ENCODE results near the gene KCNH6.

KCNH6 gene

GRCh38 chr17:63489291-63489690, 33.9 kb upstream of the KCNH6 start:
- DNase-seq, result no peak

- no peak for DNase-seq
Measured at GRCh38 chr17:63490329-63490728, 32.8 kb upstream of the KCNH6 start.

- no peak for DNase-seq
Measured at GRCh38 chr17:63490858-63491400, 32.2 kb upstream of the KCNH6 start.

DNA sequence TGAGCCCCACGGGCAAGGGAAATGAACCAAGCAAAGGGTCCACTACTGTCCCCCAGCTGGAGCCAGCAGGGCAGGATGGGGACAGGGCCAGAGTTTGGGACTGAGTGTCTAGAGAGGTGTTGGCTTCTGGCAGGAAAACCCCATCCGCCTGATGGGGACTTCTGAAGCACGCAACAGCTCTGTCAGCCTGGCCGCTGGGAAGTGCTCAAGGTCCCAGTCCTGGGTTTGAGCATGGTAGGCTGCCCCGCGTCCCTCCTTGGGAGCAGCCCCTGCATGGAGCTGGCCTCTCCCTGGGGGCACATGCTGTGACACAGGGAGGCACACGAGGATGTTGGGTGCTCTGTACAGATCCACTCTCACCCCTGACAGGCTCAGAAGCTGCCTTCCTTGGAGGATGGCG, 31.7 kb upstream of the KCNH6 start:
- no peak for DNase-seq

GRCh38 chr17:63491977-63492618, 31.1 kb upstream of the KCNH6 start:
- DNase-seq, result no peak

DNA sequence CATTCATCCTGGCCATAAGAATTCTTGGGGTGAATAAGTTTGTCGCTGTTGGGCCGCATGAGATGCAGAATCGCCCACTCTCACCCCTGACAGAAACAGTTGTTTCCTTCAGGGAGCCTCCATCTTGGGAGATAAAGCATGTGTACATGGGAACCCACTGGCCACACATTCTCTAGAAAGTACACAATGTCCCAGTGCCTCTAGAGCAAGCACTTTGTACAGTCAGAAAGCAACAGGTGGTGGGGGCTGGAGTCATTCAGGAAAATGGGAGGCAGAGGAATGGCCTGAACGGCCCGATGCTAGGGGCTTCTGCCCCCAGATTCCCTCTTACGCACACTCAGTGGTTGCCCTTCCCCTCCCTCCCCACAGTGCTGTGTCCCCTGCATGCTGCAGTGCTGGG, 30.2 kb upstream of the KCNH6 start:
- no peak for DNase-seq

- DNase-seq, result no peak
Measured at GRCh38 chr17:63493411-63493810, 29.7 kb upstream of the KCNH6 start.

DNA sequence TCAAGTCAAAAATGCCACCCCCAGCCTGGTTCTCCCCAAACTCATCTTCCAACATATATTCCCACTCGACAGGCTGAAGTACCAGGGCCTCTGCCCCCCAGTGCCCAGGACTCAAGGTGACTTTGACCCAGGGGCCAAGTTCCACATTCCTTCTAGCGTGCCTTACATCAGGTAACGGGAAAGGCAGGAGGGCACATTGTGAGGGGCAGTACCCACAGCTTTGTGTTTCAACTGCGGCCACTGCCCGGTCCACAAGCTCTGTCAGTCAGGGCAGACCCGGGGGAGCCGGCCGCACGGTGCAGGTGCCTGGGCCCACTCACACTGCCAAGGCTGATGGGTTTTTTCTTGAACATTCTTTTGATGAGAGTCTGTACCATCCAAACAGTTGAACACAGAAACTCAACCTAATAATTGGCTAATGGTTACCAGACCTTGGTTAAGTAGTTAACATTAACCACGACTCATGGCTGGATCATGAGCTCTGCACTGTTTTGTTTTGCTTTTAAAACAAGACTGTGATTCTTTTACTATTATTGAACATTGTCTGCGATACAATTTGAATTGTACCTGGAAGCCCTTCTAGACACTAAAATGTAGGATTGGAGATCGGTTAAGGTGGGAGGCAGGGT, 28.7 kb upstream of the KCNH6 start:
- no peak for DNase-seq

- DNase-seq, result no peak
Measured at GRCh38 chr17:63495491-63495890, 27.7 kb upstream of the KCNH6 start.

DNA sequence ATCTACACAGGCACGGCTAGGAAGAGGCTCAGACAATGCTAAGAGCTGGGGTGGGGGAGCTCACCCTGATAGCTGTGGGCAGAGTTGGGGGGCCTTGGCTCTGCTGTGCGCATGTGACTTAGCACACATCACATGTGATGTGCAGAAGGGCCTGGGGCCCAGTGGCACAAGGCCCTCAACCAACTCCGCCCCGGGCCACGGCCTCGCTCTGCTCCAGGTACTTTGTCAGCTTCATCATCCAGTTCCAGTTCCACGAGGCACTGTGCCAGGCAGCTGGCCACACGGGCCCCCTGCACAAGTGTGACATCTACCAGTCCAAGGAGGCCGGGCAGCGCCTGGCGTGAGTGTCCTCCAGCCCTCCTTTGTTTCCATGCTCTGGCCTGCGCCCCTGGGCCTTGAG, 27.0 kb upstream of the KCNH6 start:
- no peak for DNase-seq

DNA sequence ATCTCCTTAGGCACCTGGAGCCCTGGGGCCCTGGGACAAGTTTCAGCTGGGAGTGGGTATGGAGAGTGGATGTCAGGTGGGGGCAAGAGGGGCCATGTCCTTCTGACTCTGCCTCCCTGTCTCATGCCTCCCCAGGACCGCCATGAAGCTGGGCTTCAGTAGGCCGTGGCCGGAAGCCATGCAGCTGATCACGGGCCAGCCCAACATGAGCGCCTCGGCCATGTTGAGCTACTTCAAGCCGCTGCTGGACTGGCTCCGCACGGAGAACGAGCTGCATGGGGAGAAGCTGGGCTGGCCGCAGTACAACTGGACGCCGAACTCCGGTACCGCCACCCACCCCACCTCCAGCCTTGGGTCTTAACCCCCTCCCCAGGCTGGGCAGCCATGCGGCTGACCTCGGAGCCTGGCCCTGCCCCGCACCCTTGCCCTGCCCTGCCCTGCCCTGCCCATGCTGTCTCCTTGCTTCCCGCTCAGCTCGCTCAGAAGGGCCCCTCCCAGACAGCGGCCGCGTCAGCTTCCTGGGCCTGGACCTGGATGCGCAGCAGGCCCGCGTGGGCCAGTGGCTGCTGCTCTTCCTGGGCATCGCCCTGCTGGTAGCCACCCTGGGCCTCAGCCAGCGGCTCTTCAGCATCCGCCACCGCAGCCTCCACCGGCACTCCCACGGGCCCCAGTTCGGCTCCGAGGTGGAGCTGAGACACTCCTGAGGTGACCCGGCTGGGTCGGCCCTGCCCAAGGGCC, 26.3 kb upstream of the KCNH6 start:
- no peak for DNase-seq

DNA sequence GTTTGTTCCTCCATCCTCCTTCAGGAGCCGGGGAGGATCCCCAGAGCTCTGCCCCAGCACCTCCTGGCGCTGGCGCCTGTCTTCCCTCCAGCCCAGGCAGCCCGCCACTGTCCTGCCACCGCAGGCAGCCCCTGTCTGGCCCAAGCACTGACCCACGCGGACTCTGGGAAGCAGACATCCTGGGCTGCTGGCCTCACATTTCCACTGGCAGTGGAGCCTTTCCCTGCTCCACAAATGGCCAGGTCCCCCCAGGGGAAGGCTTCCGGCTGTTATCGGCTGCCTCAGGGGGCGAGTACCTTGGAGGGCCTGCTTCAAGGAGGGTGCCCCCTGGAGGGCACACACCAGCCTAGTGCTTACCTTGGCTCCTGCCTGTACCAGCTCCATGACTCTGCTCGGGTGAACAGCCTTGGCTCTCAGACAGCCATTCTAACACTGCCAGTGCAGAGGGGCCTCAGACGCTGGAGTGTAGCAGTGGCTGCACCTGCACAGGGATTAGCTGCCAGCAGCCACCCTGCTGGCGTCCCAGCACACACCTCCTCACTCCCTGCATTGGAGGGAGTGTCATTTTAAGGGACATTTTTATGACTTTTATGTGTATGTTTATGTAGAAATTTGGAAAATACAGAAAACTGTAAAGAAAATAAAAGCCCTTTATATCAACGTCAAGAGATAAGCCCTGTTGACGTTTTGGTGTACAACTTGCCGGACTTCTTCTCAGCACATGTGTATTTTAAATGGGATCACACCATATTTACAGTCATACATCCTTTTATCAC, 25.3 kb upstream of the KCNH6 start:
- DNase-seq, result no peak

GRCh38 chr17:63498626-63499195, 24.4 kb upstream of the KCNH6 start:
- DNase-seq, result no peak

GRCh38 chr17:63500543-63501390, 22.4 kb upstream of the KCNH6 start:
- DNase-seq, result no peak

GRCh38 chr17:63503341-63503705, 19.8 kb upstream of the KCNH6 start:
- DNase-seq, result no peak

DNA sequence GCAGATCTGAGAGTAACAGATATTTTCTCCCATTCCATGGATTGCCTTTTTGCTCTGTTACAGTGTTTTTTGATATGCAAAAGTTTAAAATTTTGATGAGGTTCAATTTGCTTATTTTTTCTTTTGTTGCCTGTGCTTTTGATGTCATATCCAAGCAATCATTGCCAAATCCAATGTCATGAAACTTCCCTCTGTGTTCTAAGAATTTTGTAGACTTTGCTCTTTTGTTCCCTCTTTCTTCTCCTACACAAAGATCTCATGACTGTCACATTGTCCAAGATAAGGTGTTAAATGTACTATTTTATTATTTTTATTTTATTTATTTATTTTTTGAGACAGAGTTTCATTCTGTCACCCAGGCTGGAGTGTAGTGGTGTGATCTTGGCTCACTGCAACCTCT, 18.9 kb upstream of the KCNH6 start:
- DNase-seq, result no peak

- no peak for DNase-seq
Measured at GRCh38 chr17:63505341-63505740, 17.8 kb upstream of the KCNH6 start.

DNA sequence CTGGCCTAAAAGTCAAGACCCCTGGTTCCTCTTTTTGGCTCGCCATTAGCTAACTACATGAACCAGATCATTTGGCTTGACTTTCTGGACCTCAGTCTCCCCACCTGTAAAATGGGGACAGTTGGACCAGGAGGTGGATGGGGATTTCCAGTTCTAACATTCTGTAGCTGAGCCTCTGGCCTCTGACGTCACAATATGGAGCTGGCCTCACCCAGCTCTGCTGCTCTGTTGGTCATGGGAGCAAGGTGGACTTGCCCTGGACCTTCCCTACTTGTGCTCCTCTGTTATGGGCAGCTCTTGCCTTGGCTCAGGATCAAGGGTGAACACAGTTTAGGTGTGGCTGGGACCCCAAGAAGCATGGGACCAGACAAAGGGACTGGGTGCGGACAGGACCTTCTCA, 16.5 kb upstream of the KCNH6 start:
- no peak for DNase-seq

GRCh38 chr17:63511331-63511730, 11.8 kb upstream of the KCNH6 start:
- no peak for DNase-seq

- DNase-seq, result no peak
Measured at GRCh38 chr17:63512388-63512787, 10.8 kb upstream of the KCNH6 start.

GRCh38 chr17:63512896-63513644, 10.1 kb upstream of the KCNH6 start:
- DNase-seq, result no peak
